GM12878 (cell line): ENCODE measurements around the gene KLF4. TPM values are rescaled to one million over a fixed set of nuclear protein-coding genes. Genes with fewer than 3 reads are reported as not detected.

Source experiments
- ATAC-seq: fragments of 200-7000 bp; cut with Tn5 transposase; 3 replicates; pipeline ENCODE4 v1.9.1; 2020; ENCODE audit warnings: mild to moderate bottlenecking, moderate library complexity
- BruUV-seq: library from RNA; stranded (reverse); fragments of 400-500 nt; replicated peaks from 2 replicates; lab custom pipeline; 2021; lab: Mats Ljungman, UMichigan
- CTCF ChIA-PET: fragments of 300-600 bp; sonication (Branson Sonifier 250); formaldehyde crosslinking; extraction: SDS; loops from one replicate; lab custom pipeline; 2021; ENCODE audit warnings: inconsistent platforms; lab: Yijun Ruan, JAX
- POLR2A ChIA-PET: fragments of 350-600 bp; formaldehyde crosslinking; extraction: SDS; loops from one replicate; lab custom pipeline; 2021; ENCODE audit warnings: inconsistent platforms; lab: Charles Lee
- RAD21 ChIA-PET: fragments of 300-600 bp; sonication (Branson Sonifier 250); formaldehyde crosslinking; loops from one replicate; lab custom pipeline; 2023; ENCODE audit warnings: antibody characterized with exemption; ENCODE audit not compliant: unreplicated experiment; lab: Charles Lee
- SMC1A ChIA-PET: fragments of 300-600 bp; sonication (Branson Sonifier 250); formaldehyde crosslinking; loops from one replicate; lab custom pipeline; 2023; ENCODE audit not compliant: unreplicated experiment, uncharacterized antibody; lab: Charles Lee
- DNase-seq: peaks from one replicate; pipeline ENCODE4 v3.0.0-alpha.2; 2011; ENCODE audit warnings: low read depth, low spot score
- FAIRE-seq: peaks from 3 replicates; lab custom pipeline; 2011; peaks lifted over from hg19 to GRCh38; lab: Jason Lieb, UNC
- H2AFZ ChIP-seq: 2 replicates; pipeline ENCODE4 v1.6.0; 2011; ENCODE audit warnings: low read depth, low read length, control low read depth; ENCODE audit not compliant: control insufficient read depth
- H3K27ac ChIP-seq: 2 replicates; pipeline ENCODE4 v1.5.1; 2011; ENCODE audit warnings: control low read depth; ENCODE audit not compliant: control insufficient read depth, insufficient read depth
- H3K27me3 ChIP-seq, 2 experiments: replicated peaks in 1 of 2; 2 replicates each; pipeline versions ENCODE4 v1.6.0 to v1.6.1; 2011; ENCODE audit warnings: low read length in 1 of 2; ENCODE audit not compliant: control insufficient read depth in 2 of 2, insufficient read depth in 2 of 2
- H3K36me3 ChIP-seq, 2 experiments: 2 replicates each; pipeline ENCODE4 v1.5.1; 2011; ENCODE audit warnings: low read length in 1 of 2; ENCODE audit not compliant: control insufficient read depth in 2 of 2, insufficient read depth in 2 of 2
- H3K4me1 ChIP-seq: 2 replicates; pipeline ENCODE4 v1.6.1; 2011; ENCODE audit warnings: mild to moderate bottlenecking, low read length, moderate library complexity, mixed read lengths; ENCODE audit not compliant: control insufficient read depth, insufficient read depth
- H3K4me2 ChIP-seq: 2 replicates; pipeline ENCODE4 v1.6.0; 2011; ENCODE audit warnings: control low read depth; ENCODE audit not compliant: control insufficient read depth, insufficient read depth
- H3K4me3 ChIP-seq: fragments of 200-600 bp; sonication (generic); 2 replicates; pipeline ENCODE4 v1.5.1; 2016
- H3K79me2 ChIP-seq: 2 replicates; pipeline ENCODE4 v1.6.0; 2011; ENCODE audit warnings: low read length; ENCODE audit not compliant: control insufficient read depth, insufficient read depth
- H3K9ac ChIP-seq: 2 replicates; pipeline ENCODE4 v1.8.0; 2011; ENCODE audit warnings: low read length, control low read depth, mixed read lengths; ENCODE audit not compliant: control insufficient read depth, insufficient read depth
- H3K9me3 ChIP-seq: replicated peaks from 3 replicates; pipeline ENCODE4 v1.5.1; 2011; ENCODE audit warnings: mild to moderate bottlenecking, low read length; ENCODE audit not compliant: control insufficient read depth, insufficient read depth
- H4K20me1 ChIP-seq: 2 replicates; pipeline ENCODE4 v1.6.0; 2011; ENCODE audit not compliant: control insufficient read depth, insufficient read depth
- ATF2 ChIP-seq: IDR thresholded peaks from 2 replicates; pipeline ENCODE4 v1.6.1; 2012; ENCODE audit warnings: low read length, inconsistent platforms
- BHLHE40 ChIP-seq, 2 experiments: fragments of 450-650 bp in 1 of 2; IDR thresholded peaks; 2 replicates each; pipeline ENCODE4 v1.6.1; 2011 to 2017; ENCODE audit warnings: low read depth in 2 of 2, borderline replicate concordance in 1 of 2, improper control_type of control experiment in 1 of 2, low read length in 1 of 2, mild to moderate bottlenecking in 1 of 2
- DPF2 ChIP-seq: fragments of 450-650 bp; IDR thresholded peaks from 2 replicates; pipeline ENCODE4 v1.6.1; 2017; ENCODE audit warnings: mild to moderate bottlenecking
- HCFC1 ChIP-seq: fragments of 150-350 bp; IDR thresholded peaks from 2 replicates; pipeline ENCODE4 v1.6.1; 2014; ENCODE audit warnings: low read length
- HDAC6 ChIP-seq: fragments of 200-600 bp; sonication (generic); IDR thresholded peaks from one replicate; pipeline ENCODE4 v1.8.0; 2017; ENCODE audit warnings: antibody characterized with exemption; ENCODE audit not compliant: unreplicated experiment
- JUNB ChIP-seq: IDR thresholded peaks from 2 replicates; pipeline ENCODE4 v1.6.1; 2016; ENCODE audit warnings: antibody characterized with exemption, mild to moderate bottlenecking
- KLF5 ChIP-seq: fragments of 450-650 bp; IDR thresholded peaks from 2 replicates; pipeline ENCODE4 v1.6.1; 2014; ENCODE audit warnings: mild to moderate bottlenecking; ENCODE audit not compliant: partially characterized antibody
- MEF2A ChIP-seq: IDR thresholded peaks from 2 replicates; pipeline ENCODE4 v1.6.1; 2011; ENCODE audit warnings: low read depth, mild to moderate bottlenecking, low read length, moderate library complexity; ENCODE audit not compliant: insufficient read depth
- MEF2B ChIP-seq: fragments of 450-650 bp; IDR thresholded peaks from 2 replicates; pipeline ENCODE4 v1.6.1; 2018; ENCODE audit warnings: mild to moderate bottlenecking, moderate library complexity; ENCODE audit not compliant: partially characterized antibody, poor library complexity, severe bottlenecking
- MTA3 ChIP-seq: IDR thresholded peaks from 2 replicates; pipeline ENCODE4 v1.6.1; 2012; ENCODE audit warnings: low read length, inconsistent platforms, borderline replicate concordance
- NR2C2 ChIP-seq: IDR thresholded peaks from 2 replicates; pipeline ENCODE4 v1.6.1; 2011; ENCODE audit warnings: borderline replicate concordance, low read depth; ENCODE audit not compliant: control insufficient read depth, insufficient read length
- PBX3 ChIP-seq: IDR thresholded peaks from 2 replicates; pipeline ENCODE4 v1.6.1; 2011; ENCODE audit warnings: mild to moderate bottlenecking, low read depth, low read length, moderate library complexity; ENCODE audit not compliant: insufficient replicate concordance
- PRDM15 ChIP-seq: fragments of 450-650 bp; formaldehyde crosslinking; IDR thresholded peaks from 2 replicates; pipeline ENCODE4 v1.4.0; 2020; ENCODE audit warnings: mild to moderate bottlenecking, moderate library complexity
- TAF1 ChIP-seq: IDR thresholded peaks from 2 replicates; pipeline ENCODE4 v1.6.1; 2011; ENCODE audit warnings: mild to moderate bottlenecking, low read depth, low read length, borderline replicate concordance
- TARDBP ChIP-seq: IDR thresholded peaks from 2 replicates; pipeline ENCODE4 v1.6.1; 2016; ENCODE audit warnings: borderline replicate concordance
- TCF3 ChIP-seq: IDR thresholded peaks from 2 replicates; pipeline ENCODE4 v1.6.1; 2012; ENCODE audit warnings: low read depth, mild to moderate bottlenecking, low read length, borderline replicate concordance; ENCODE audit not compliant: insufficient read depth
- ZNF274 ChIP-seq: IDR thresholded peaks from one replicate; pipeline ENCODE4 v1.8.0; 2011; ENCODE audit not compliant: insufficient read length, insufficient read depth
- WGBS: methylation state at CpG from one replicate; pipeline ENCODE4 v1.1.6; 2016; ENCODE audit warnings: low lambda C conversion rate; ENCODE audit not compliant: insufficient replicate concordance, insufficient coverage; ENCODE audit errors: missing lambda C conversion rate; 5-methylcytosine and 5-hydroxymethylcytosine counted together
- in situ Hi-C: fragments of 300-500 bp; cut with MboI; formaldehyde crosslinking; loops from 9 replicates; pipeline ENCODE4 v1.14.3; 2018; ENCODE audit warnings: mixed read lengths
- intact Hi-C: fragments of 100-400 bp; cut with micrococcal nuclease; formaldehyde crosslinking; loops from one replicate; pipeline ENCODE4 v1.14.2; 2022; ENCODE audit not compliant: unreplicated experiment
- polyA plus RNA-seq, 11 experiments: library from polyadenylated mRNA; depleted of rRNA in 4 of 11; unstranded in 6 of 11; stranded (reverse) in 5 of 11; fragments of >200 nt; fragmentation: Nextera tagmentation in 4 of 11; fragmentation: Illumina TruSeq in 1 of 11; extraction: Ambion mirVana in 4 of 11; extraction: Trizol in 1 of 11; gene quantifications; 1 replicate in 1 of 11; 2 replicates in 10 of 11; pipeline versions ENCODE4 v1.2.1 to v1.2.3, GENCODE V29; 2011 to 2016; ENCODE audit warnings: inconsistent platforms in 2 of 11, missing spikeins in 2 of 11, low read depth in 1 of 11
- total RNA-seq, 4 experiments: library from RNA; depleted of rRNA in 3 of 4; stranded (reverse); fragments of >200 nt in 3 of 4; fragmentation: Illumina TruSeq in 1 of 4; extraction: Trizol in 1 of 4; gene quantifications; 2 replicates each; pipeline versions ENCODE4 v1.2.1 to v1.2.3, GENCODE V29; 2013 to 2021

The KLF4 gene
- total and polyA plus RNA-seq, 10 of the 15 experiments (the other 5 are each of a cell fraction or from before 2014, with no cell fraction given): 0.03 to 0.40 (median 0.10) TPM; not detected in 1

- TF ChIP-seq MEF2A: no peak
- no peak for TF ChIP-seq ZNF274
- TF ChIP-seq PRDM15 (CRISPR knock-in tag): no peak
- no peak for TF ChIP-seq BHLHE40 (IDR thresholded peaks at IDR 0.05; ENCODE audit: borderline replicate concordance in 1 of 2, low read depth in 2 of 2, low read length in 1 of 2)
Observed at GRCh38 chr9:107447081-107447480, 42.5 kb downstream of the KLF4 start (continued).

GRCh38 chr9:107446491-107446890 is 43.1 kb downstream of the KLF4 start:
- in situ Hi-C loops (no loop called here), intact Hi-C loops (no loop called here)
- Histone ChIP-seq H3K27me3 (no peaks in the 10 kb centered on the region), H3K4me1 (no peaks in the 10 kb centered on the region), H3K9ac (no peak overlapping the region), H3K36me3 (no peaks in the 10 kb centered on the region), H3K4me2 (no peak overlapping the region), H4K20me1 (no peaks in the 10 kb centered on the region), H3K4me3 (no peak overlapping the region), H3K79me2 (no peaks in the 10 kb centered on the region), H2AFZ (no peak overlapping the region), H3K27ac (no peak overlapping the region), H3K9me3 (no peaks in the 10 kb centered on the region)
- no peak for DNase-seq
- RAD21 ChIA-PET: no interaction called here
- 42% methylated on average over 12 of the region's 12 CpGs for WGBS
- POLR2A ChIA-PET: no interaction called here
- ATAC-seq: no peak
- SMC1A ChIA-PET: no interaction called here
- no TSS peak for BruUV-seq
- CTCF ChIA-PET: no interaction called here
- FAIRE-seq: no peak
- TF ChIP-seq TCF3 (no peak), DPF2 (no peak), HDAC6 (no peak), MEF2B (no peak), ATF2 (no peak), TAF1 (no peak), TARDBP (no peak), NR2C2 (no peak), HCFC1 (no peak), MTA3 (no peak), PBX3 (no peak), JUNB (no peak), KLF5 (no peak)
